Kidney glomerular epithelial cell (primary cell): Measurements from ENCODE around the gene TBXAS1.

Source experiments
- DNase-seq: peaks from one replicate; lab custom pipeline; 2025; lab: John Stamatoyannopoulos, UW

TBXAS1 gene

GRCh38 chr7:139948587-139949335 is 119.7 kb downstream of the TBXAS1 start:
- no peak for DNase-seq

- peak; percentile 37 for DNase-seq
Observed at GRCh38 chr7:139949629-139950028, 120.6 kb downstream of the TBXAS1 start.

GRCh38 chr7:139950881-139951525 is 121.9 kb downstream of the TBXAS1 start:
- DNase-seq = no peak

GRCh38 chr7:139953229-139953628 is 124.2 kb downstream of the TBXAS1 start:
- DNase-seq = no peak

- DNase-seq = no peak
Observed at GRCh38 chr7:139955109-139955820, 126.2 kb downstream of the TBXAS1 start.

- no peak for DNase-seq
Observed at GRCh38 chr7:139958599-139959284, 129.7 kb downstream of the TBXAS1 start.

GRCh38 chr7:139959285-139959628 is 130.2 kb downstream of the TBXAS1 start:
- DNase-seq = no peak

GRCh38 chr7:139959718-139960117 is 130.7 kb downstream of the TBXAS1 start:
- DNase-seq = no peak

- DNase-seq = no peak
Observed at GRCh38 chr7:139960157-139960556, 131.1 kb downstream of the TBXAS1 start.

- no peak for DNase-seq
Observed at GRCh38 chr7:139965942-139966628, 137.0 kb downstream of the TBXAS1 start.

- DNase-seq = no peak
Observed at GRCh38 chr7:139966949-139967348, 137.9 kb downstream of the TBXAS1 start.

- DNase-seq = no peak
Observed at GRCh38 chr7:139968931-139969330, 139.9 kb downstream of the TBXAS1 start.

GRCh38 chr7:139972029-139972428 is 143.0 kb downstream of the TBXAS1 start:
- no peak for DNase-seq

GRCh38 chr7:139973101-139974050 is 144.3 kb downstream of the TBXAS1 start:
- DNase-seq = no peak

GRCh38 chr7:139974179-139974811 is 145.2 kb downstream of the TBXAS1 start:
- no peak for DNase-seq

GRCh38 chr7:139976055-139976837 is 147.2 kb downstream of the TBXAS1 start:
- DNase-seq = no peak

GRCh38 chr7:139976838-139977656 is 148.0 kb downstream of the TBXAS1 start:
- no peak for DNase-seq

- no peak for DNase-seq
Observed at GRCh38 chr7:139981511-139981895, 152.4 kb downstream of the TBXAS1 start.
